ENCODE measurements around the gene ATG4C.

The ATG4C gene

DNA sequence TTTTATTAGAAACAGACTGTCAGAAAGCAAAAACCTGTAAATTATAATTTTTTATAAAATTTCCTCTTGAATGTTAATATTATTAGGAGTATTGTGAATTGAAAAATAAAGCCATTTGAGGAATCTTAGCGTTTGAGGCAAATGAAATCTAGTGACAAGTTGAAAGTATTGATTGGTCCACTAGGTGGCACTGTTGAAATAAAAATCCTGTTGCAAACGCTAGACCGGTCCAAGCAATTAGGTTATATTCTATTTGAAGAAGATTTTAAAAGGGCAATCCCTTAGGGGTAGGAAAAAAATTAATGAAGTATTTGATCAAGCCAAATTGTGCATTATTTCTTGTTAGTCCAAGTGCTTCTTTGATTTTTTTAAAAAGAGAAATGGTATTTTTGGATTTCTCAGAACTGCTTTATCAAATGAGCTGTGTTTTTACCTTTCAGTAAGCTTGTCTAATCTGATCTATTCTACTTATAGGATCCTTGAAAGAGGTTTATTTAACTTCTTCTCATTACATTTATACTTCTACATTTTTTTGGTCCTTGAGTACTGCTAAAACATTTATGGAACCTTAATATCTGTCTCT, 57.7 kb downstream of the ATG4C start:
- peak; percentile 77 for DNase-seq

DNA sequence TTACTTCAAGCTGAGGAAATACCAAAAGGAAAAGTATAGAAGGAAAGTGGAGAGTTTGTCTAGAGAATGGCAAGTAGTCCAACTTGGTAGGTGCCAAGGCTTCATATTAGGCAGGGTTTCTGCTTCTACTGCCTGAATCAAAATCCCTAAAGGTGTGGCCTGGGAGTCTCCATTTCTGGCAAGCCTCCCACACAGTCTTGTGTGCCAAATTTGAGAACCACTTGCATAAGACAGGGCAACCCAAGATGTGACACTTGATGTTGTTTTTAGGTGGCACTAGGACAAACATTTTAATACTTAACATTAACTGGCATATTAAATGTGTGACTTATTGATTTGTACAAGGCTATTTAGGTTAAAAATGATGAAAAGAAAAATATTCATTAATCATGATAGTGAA, 60.1 kb downstream of the ATG4C start:
- peak; percentile 9 for DNase-seq

DNA sequence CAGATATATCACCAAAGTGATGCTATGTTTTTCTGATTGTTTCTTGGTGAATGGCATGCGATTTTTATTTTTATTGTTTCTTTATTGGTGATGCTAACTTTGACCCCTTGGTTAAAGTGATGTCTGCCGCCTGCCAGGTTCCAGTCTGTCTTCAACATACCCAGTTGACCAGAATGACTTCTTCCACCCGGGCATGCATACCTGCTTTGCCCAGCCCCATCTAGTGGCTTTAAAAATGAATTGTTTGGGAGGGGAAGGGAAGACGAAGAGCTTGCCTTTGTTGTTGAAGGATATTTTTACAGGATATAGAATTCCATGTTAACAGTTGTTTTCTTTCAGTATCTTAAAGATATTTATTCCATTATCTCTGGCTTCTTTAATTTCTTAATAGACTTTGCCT, 65.1 kb downstream of the ATG4C start:
- no peak for DNase-seq

DNA sequence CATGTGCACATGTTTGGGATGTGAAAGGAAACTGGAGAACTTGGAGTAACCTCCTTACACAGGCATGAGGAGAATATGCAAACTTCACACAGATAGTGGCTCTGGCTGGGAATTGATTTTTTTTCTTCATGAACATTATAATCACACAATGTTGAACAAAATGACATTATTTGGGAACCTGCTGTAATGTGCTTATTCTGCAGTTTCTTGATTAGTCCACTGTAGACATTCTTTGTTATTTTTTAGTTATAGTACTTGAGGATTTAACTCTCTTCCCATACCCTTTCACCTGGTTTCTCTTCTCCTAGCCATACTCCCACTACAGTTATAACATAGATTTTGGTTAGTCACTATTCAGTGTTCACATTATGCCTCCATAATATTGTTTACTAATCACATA, 68.3 kb downstream of the ATG4C start:
- DNase-seq: no peak

DNA sequence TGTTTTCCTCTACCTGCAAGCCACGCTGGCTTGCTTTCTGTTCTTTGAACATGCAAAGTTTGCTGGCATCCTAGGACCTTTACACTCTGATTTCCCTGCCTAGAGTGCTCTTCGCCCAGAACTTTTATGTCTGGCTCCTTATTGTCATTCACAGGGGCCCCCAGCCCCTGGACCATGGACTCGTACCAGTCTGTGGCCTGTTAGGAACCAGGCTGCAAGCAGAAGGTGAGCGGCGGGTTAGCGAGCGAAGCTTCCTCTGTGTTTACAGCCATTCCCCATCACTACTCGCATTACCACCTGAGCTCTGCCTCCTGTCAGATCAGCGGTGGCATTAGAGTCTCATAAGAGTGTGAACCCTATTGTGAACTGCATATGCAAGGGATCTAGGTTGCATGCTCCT, 73.0 kb downstream of the ATG4C start:
- no peak for DNase-seq

DNA sequence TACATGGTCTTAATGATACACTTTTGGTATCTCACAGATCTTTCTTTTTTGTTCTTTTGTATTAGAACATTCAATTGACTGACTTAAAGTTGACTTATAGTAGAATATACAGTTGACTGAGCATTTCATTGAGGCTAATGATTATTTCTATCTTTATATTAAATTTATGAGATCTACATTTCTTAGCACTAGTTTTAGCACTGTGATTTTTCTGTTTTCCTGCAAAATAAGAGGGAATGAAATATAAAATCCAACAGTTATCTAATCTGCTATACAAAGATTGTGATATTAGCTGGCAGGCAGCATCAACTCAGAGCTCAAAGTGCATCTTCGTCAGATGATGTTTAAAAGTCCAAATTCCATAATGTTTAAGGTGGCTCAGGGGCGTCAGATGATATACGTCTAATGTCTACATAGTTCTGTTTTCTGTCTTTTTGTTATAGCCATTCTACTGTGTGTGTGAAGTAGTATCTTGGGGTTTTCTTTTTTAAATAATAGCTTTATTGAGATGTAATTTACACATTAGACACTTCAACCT, 85.4 kb downstream of the ATG4C start:
- DNase-seq: no peak

DNA sequence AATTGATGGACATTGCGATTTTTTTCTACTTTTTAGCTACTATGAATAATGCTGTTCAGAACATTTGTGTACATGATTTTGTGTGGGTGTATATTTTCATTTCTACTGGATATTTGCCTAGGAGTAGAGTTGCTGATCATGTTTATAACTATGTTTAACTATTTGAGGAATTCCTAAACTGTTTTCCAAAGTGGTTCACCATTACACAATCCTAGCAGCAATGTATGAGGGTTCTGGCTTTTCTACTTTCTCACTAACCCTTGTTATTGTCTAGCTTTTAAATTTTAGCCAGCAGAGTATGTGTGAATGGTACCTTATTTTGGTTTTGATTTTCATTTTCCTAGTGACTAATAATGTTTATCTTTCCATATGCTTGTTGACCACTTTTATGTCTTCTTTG, 86.2 kb downstream of the ATG4C start:
- DNase-seq: no peak

DNA sequence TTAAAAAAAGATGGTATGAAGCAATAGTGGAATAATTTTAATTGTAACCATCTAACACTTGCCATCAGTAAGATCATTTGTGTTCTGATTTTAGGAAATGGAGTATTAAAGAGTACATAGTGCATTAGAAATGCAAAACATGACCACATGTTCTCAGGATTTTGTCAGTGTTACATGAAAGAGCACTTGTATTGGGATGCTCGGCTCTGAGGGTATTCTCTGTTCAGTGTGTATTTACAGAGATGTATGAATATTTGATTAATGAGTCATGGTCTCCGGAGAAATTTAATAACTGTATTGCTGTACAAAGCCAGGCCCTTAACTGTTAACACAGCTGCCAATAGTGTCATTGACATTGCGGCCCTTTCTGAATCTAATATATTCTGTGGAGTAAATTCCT, 91.7 kb downstream of the ATG4C start:
- DNase-seq: no peak

DNA sequence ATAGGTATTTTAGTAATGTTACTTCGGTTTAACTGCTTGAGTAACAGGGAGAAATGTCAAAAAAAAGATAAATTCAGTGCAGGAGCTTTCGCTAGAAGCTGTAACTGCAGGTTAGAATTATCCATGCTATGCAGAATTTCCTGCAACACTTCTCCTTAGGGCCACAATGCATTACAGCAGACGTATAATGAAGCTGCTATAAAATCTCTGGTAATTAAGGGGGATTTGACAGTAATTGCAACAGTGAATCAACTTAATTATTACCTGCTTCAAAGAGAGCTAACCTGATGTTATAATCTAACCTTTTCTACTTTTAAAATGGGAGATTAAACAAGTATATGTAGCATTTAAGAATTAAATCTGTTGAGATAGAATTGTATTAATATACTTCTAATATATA, 92.6 kb downstream of the ATG4C start:
- no peak for DNase-seq

DNA sequence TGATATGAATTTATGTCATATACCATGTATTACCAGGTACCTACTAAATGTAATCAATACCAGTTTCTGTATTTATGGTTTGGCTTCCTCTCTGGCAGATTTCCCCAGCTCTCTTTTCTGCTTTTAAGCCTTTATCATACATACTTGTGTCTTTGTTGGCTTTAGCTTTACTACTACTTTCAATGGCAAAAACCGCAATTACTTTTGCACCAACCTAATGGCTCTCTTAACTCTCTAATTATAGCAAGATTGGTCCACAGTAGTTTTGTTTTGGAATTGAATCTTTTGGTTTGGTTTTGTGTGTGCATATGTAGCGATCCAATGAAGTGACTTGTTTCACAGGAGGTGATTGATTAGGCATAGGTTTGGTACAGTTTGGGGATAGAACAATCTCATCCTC, 93.6 kb downstream of the ATG4C start:
- DNase-seq: no peak

DNA sequence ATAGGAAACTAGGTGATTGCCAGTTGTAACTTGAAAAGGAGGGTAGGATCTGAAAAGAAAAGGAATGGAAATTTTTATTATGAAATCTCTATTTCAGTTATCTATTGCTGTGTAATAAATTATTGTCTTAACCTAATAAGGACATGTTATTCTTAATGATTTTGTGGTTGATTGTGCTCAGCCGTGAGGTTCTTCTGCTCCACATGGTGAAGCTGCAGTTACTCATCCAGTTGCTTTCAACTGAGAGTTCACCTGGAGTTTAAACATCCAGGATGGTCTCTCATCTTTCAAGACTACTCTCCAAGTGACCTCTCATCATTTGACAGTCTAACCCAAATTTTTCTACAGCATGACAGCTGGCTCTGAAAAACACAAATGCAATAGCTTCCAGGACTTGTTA, 96.0 kb downstream of the ATG4C start:
- DNase-seq: no peak

DNA sequence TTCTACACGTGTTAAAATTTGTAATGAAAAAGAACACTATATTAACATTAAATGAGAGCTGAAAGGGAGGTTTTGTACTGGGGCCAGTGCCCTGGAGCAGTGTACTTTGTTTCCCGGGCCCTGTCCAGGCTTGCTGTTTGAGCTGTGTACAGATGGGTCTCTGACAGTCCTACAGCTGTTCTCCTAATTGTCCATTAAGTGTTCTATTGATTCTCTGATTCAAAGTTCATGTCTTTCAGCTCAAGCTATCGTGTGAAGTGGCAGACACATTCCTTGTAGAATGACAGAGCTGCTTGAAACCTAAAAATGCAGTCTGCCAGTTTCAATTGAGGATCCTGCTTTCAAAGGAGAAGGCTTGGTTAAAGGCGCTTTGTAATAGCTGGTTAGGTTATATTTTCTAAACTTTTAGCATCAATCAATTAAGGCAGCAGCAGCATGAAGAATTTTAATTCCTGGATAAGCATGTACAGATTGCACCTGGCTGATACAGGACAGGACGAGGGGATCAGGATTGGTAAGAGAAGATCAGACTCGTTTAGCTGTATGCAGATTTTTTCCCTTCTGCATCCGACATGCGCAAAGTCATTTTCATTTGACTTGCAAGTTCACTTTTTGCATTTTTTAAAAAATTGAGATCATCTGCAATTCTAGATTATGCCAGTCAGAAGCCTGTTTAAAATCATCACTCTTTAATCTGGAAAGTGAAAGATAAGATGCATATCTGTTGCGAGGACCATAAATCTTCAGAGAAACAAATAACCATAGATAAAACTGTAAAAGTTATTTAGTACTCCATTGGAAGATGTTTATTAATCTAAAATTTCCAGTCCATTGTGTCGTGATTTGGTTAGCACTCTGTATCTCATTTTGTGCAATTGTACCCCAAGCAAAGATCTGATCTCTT, 98.5 kb downstream of the ATG4C start:
- no peak for DNase-seq

DNA sequence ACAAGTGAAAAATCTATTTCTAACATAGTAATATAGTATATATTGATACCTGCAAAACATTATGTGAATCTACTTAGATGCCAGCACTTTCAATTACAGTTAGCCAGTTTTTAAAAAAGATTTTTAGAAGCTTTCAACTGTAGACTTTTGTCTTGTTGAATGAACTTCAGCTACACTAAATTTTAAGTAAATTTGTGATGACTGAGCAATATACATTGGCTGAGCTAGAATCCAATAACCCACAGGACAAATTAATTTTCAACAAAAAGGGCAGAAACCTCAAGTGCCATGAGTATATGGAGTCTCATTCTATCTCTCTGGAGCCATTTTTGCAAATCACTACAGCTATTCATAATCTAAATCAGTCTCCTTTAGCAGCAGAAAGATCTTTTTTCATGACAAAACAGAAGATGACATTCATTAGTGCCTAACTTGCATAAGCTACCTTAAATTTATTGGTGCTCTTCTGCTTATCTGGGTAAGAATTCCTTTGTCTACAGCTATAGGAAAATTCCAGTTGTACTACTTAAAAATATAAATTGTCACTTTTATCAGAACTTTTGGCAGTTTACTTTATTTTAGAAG, 100.3 kb downstream of the ATG4C start:
- DNase-seq: no peak

DNA sequence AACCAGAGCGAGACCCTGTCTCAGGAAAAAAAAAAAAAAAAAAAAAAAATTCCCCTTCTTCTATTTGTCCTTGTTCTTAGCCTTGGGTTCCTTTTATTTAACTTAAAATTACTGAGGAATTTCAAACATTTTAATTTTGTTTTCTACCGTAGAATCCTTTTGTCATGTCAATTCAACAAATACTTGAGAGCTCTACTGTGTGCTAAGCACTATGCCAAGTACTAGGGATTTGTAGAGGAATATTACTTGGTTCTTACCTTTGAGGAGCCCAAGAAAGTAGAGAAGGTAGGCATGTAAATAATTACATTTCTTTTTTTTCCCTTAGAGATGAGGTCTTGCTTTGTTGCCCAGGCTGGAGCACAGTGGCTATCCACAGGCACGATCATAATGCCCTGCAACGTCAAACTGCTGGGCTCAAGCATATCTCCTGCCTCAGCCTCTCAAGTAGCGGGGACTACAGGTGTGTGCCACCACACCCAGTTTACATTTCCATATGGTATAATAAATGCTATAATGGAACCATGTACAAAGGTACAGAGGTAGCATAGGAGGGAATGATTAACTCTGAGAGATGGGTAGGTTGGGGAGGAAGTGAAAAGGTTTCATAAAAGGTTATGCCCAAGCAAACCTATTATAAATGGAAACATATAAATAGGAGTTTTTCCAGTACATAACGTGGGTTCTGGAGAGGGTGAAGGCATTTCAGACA, 104.0 kb downstream of the ATG4C start:
- no peak for DNase-seq

DNA sequence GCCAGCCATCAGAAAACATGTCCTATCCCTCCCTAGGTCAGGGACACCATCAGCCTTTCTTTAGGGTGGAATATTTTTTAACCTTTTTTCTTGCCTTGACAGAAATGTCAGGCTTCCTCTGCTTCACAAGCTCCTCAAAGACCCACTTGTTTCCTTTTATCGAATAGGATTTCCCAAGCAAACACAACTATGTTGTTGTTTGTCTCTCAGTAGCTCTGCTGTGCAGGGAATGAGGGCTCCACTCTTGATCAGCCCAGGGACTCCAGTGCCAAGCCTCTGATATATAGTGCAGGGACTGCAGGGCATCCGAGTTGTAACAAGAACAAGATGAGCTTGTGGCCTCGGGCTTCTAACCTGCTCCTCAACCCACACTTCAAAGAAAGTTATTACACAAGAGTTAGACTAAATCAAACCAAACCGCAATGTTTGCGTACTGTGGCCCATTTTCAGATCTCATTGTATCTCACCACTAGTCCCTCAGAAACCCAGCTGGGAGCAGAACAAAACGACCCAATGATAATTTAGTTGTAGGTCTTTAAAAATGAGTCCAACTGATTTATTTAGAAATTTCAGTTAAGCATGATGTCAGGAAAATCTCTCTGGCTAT, 108.1 kb downstream of the ATG4C start:
- no peak for DNase-seq

DNA sequence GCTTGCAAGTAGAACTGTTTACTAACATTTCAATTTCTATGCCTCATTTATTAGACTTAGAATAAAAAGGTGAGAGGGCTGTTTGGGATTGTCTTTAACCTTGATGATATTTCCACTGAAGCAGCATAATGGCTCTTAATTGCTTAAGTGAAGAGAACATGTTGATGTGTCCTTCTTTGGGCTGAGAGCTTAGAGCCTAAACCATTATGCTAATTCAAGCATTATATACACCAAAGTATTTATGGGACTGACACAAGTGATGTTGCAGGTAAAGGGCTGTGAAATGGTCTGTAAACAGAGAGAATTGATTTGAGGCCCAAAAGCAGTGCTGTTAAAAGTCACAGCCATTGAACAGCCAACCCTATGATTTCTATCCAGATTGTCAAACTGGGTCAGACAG, 113.9 kb downstream of the ATG4C start:
- no peak for DNase-seq

DNA sequence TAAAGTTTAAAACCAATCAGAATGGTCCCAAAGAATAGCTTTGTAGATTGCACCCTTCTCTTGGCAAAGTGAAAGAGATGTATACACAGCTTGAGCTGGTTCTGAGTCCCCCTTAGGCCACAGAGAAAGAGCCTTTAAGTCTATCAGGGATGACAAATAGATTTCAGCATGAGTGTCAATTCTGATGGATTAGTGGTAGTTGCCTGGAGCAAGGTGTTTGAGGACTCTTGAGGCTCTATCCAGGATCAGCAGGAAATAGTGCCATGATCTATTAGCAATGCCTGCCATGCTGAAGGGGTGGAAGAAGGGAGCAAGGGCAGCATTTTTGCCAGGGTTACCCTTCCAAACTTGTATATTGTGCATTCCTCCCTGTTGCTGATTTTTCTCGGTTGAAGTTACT, 116.6 kb downstream of the ATG4C start:
- DNase-seq: no peak

DNA sequence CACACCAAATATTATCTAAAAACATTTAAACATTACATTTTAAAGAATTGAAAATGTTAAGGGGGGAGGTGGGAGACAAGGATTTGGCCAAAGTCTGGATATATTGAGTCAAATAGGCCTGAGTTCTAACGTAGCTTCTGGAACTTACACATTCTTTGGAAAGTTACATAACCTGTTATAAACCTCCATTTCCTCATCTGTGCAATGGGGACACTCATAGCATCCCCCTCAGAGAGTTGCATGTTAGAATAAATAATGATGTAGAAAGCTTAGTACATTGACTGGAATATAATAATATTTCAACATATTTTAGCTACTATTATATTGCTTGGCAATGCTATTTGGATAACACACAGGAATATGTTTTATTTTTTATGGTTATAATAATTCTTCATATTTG, 117.7 kb downstream of the ATG4C start:
- no peak for DNase-seq

DNA sequence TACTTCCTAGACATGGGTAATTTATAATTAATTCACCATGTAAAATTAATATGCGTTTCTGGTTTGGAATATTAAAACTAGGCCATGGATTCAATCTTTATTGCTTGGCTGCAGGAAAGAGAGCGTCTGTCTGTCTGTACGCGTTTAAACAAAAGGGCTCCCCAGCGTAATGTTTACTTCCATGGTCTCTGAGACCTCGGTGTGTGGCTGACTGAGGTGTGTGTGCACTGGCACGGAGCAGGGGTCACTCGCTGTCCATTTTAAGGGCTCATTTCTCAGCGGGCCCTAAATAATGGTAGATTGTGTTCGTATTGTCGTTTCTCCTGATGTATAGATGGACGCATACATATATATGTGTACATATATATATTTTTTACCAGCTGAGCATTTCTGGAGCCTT, 119.6 kb downstream of the ATG4C start:
- DNase-seq: no peak

DNA sequence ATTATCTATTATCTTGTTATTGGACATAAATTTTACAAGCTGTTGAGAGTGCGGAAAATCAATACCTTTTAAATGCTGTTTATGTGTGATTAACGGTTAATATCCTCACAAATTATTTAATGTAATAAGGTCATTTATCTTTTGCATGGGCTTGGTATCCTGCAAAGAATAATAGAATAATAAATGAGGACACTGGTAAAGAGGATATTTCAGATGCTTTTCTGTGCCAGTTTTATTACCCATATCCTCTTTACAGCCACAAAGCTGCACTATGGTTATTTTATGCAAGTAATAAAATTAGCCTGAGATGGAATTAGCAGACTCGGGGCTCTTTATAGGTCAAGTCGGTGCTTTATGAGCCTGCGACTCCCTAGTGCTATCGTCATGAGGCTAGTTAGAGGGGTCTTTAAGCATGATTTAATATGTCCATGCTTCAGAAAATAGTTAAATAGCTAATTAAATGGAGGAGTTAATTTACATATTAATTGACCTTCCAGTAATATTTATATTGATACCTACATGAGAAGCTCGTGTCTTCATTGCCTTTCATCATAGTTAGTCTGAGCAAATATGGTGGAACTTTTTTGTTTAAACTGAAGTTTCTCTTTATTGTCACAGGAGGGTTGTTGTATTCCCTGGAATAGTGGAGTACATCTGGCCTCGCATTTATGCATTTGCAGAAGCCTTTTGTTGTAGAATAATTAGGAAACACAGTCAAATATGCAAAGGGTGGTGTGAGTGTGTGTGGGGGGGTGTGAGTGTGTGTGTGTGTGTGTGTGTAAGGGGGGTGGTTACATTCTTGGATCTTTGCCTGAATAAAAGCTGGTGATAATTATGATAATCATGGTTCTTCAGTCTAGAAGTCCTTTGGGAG, 120.3 kb downstream of the ATG4C start:
- no peak for DNase-seq

DNA sequence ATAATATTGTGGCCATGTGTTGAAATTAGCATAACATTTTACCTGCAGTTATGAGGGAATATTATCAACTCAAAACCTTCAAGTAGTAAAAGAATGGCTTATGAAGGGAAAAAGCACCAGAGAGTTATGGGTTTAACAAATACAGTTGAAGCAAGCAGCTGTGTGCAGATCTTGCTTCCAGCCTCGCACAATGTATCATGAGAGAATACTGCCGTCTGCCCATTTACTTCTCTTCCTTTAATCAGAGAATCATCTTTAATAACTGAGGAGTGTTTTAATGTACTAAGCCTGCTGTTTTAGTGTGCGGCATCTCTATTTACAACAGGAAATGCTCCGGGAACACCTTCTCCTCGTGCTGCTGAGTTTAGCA, 120.9 kb downstream of the ATG4C start:
- no peak for DNase-seq

DNA sequence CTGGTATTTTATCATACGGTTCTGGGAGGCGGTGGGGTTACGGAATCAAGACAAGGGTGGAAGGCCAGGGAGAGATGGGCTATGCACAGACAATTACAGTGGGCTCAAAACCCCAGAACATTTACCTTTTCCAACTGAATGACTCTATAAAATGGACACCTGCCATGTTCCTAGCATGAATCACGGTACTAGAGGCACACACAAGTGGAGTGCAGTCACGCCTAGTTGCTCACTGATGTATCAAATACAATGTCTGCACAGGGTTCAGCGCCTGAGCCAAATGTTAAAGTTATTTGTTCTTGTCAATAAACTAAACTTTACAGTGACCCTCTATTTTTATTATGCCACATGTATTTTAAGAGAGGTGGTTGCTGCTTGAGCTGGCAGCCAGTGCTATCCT, 121.4 kb downstream of the ATG4C start:
- no peak for DNase-seq

Data from hematopoietic multipotent progenitor cell treated with erythropoietin and hydrocortisone succinate and interleukin-3 and kit ligand, for 8 days (in vitro differentiated cells).